Transverse colon (tissue), 4 donors: ENCODE results near the gene ZDHHC18. TPM values are rescaled to one million over a fixed set of nuclear protein-coding genes. Genes with fewer than 3 reads are reported as not detected.

Experiments used
- DNase-seq: peaks from one replicate; pipeline ENCODE4 v3.0.0-alpha.2; 2019
- H3K27ac ChIP-seq, 4 donors: fragments of 200-600 bp; sonication (generic); 2 replicates each; pipeline ENCODE4 v1.5.1; 2016 to 2018; ENCODE audit warnings: inconsistent platforms in 4 of 4
- H3K27me3 ChIP-seq: fragments of 200-600 bp; sonication (generic); 2 replicates; pipeline ENCODE4 v1.5.1; 2017; ENCODE audit warnings: inconsistent platforms
- H3K36me3 ChIP-seq, 4 donors: fragments of 200-600 bp; sonication (generic); 2 replicates each; pipeline ENCODE4 v1.5.1; 2017 to 2019; ENCODE audit warnings: inconsistent platforms in 4 of 4
- H3K4me1 ChIP-seq, 4 donors: fragments of 200-600 bp; sonication (generic); 2 replicates each; pipeline ENCODE4 v1.5.1; 2017 to 2020; ENCODE audit warnings: inconsistent platforms in 4 of 4
- H3K4me3 ChIP-seq, 4 donors: fragments of 200-600 bp; sonication (generic); 1 replicate in 1 of 4; 2 replicates in 3 of 4; pipeline versions ENCODE4 v1.5.1 to v1.6.1; 2017 to 2019; ENCODE audit warnings: inconsistent platforms in 4 of 4
- H3K9me3 ChIP-seq, 2 donors: fragments of 200-600 bp; sonication (generic); 2 replicates each; pipeline ENCODE4 v1.5.1; 2017 to 2019; ENCODE audit warnings: inconsistent platforms in 2 of 2
- CTCF ChIP-seq, 5 experiments: fragments of 200-600 bp in 3 of 5; fragments of 450-650 bp in 2 of 5; sonication (generic) in 3 of 5; IDR thresholded peaks; 1 replicate in 2 of 5; 2 replicates in 3 of 5; pipeline ENCODE4 v1.5.1; 2016 to 2017; ENCODE audit warnings: antibody characterized with exemption in 5 of 5, inconsistent platforms in 3 of 5, mild to moderate bottlenecking in 2 of 5, moderate library complexity in 1 of 5
- EP300 ChIP-seq: sonication (generic); formaldehyde crosslinking; IDR thresholded peaks from one replicate; pipeline ENCODE4 v1.6.1; 2017; ENCODE audit warnings: antibody characterized with exemption, low read depth
- POLR2A ChIP-seq: fragments of 450-650 bp; IDR thresholded peaks from one replicate; pipeline ENCODE4 v1.6.1; 2016; ENCODE audit warnings: antibody characterized with exemption, mild to moderate bottlenecking, moderate library complexity
- POLR2AphosphoS5 ChIP-seq, 3 donors: sonication (generic); formaldehyde crosslinking; IDR thresholded peaks; one replicate each; pipeline ENCODE4 v1.6.1; 2016; ENCODE audit warnings: antibody characterized with exemption in 3 of 3
- WGBS, 2 donors: methylation state at CpG; one replicate each; pipeline ENCODE4 v1.1.5; 2018; ENCODE audit warnings: low coverage in 1 of 2; 5-methylcytosine and 5-hydroxymethylcytosine counted together
- in situ Hi-C, 4 donors: fragments of 200-750 bp; cut with MboI; loops; one replicate each; pipeline versions ENCODE4 v1.15.0 to v1.15.1; 2017; ENCODE audit warnings: low sequenced_read_pairs in 3 of 4, low pct_ligation_motif_present in 1 of 4, low pct_unique_long_range_greater_than_20kb in 1 of 4
- intact Hi-C: fragments of 100-400 bp; cut with DNase I; formaldehyde crosslinking; loops from one replicate; pipeline ENCODE4 v1.15.1; 2023; ENCODE audit warnings: low total_unique reads
- total RNA-seq, 4 donors: library from RNA; depleted of rRNA; stranded (reverse); fragments of >200 nt; gene quantifications; one replicate each; pipeline ENCODE4 v1.1.0, GENCODE V29; 2016

Gene ZDHHC18
- total RNA-seq, 4 donors from 2014 or later: 4.4 to 37.3 (median 28.0) TPM

DNA sequence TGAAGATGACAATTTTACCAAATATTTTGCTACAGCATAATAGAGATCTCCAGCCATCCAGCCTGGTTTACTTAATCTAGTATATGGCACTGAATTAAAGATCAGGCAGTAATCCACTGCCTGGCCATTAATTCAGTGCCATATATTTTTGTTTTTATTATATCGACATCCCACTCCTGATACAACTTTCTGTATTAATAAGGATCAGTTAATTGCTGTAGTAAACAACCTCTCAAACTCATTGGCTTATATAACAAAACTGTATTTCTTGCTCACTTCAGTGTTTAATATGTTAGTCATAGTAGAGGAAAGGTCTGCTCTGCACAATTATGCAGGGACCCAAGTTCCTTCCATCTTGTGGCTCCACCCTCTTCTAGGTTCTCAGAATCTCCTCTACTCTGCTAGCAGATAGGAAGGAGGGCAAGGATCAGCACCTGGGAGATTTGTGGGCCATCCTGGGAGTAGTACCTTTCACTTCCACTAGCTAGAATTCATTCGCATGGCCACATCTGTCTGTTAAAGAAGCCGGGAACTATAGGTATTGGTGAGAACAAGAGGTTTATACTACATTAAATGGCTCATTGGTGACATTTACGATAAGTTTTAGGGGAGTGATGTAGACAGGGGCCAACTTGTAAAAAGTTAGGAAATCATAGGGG, 3.6 kb upstream of the ZDHHC18 start:
- no peaks in the 10 kb centered on the region for H3K36me3 ChIP-seq
- in situ Hi-C loops (no loop called here), intact Hi-C loops (no loop called here)
- no peak for DNase-seq
- H3K4me3 ChIP-seq: no peak overlapping the region
- TF ChIP-seq EP300 (no peak), CTCF (IDR thresholded peaks at IDR 0.05) (no peak), POLR2AphosphoS5 (IDR thresholded peaks at IDR 0.05) (no peak)
- H3K27ac ChIP-seq: no peak overlapping the region
- no peaks in the 10 kb centered on the region for H3K9me3 ChIP-seq
- WGBS, 2 donors: 91 to 99% methylated on average over 3 to 4 of the region's 4 CpGs
- no peaks in the 10 kb centered on the region for H3K27me3 ChIP-seq
- peaks cover 21 to 43% (median 29%) of the 10 kb centered on the region in 4 donors for H3K4me1 ChIP-seq

DNA sequence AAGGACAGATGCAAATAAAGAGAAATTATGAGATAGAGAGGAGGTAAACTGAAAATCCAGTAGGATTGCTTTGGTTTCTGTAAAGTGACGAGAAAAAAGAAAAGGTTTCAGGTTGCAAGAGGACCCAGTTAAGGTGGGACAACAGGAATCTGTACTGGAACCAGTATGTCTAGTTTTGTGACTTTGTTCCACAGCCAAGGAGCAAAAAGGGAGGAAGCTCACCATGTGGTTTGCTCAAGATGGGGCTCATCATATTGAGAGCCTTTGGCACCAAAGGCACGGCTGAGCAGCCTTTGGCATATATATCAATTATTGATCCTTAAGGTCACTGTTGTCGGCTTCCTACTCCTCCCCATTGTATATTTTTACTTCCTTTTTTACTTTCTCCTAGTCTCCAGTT, 1.8 kb upstream of the ZDHHC18 start:
- in situ Hi-C loops (no loop called here), intact Hi-C loops (no loop called here)
- peaks cover 36 to 62% (median 38%) of the 10 kb centered on the region in 4 donors for H3K4me1 ChIP-seq
- H3K27ac ChIP-seq: peak overlapping the region in 2 of 4 donors; percentile 82 to 85
- TF ChIP-seq POLR2AphosphoS5 (IDR thresholded peaks at IDR 0.05): no peak
- TF ChIP-seq EP300: no peak
- TF ChIP-seq POLR2A: no peak
- TF ChIP-seq CTCF (IDR thresholded peaks at IDR 0.05): no peak
- H3K27me3 ChIP-seq: no peaks in the 10 kb centered on the region
- no peaks in the 10 kb centered on the region for H3K9me3 ChIP-seq
- no peak overlapping the region for H3K4me3 ChIP-seq
- 67 to 71% methylated on average over 3 of the region's 3 CpGs for WGBS, 2 donors
- DNase-seq: no peak
- no peaks in the 10 kb centered on the region for H3K36me3 ChIP-seq

- H3K4me3 ChIP-seq: peak overlapping the region; percentile 74 to 96 (median 82)
- intact Hi-C loops (no loop called here), in situ Hi-C loops (no loop called here)
- peak overlapping the region; percentile 82 to 86 (median 84) for H3K27ac ChIP-seq
- 1% methylated on average over 16 of the region's 17 CpGs; no CpG with 5 or more reads in 1 of the 2 donors for WGBS, 2 donors
- no peaks in the 10 kb centered on the region for H3K36me3 ChIP-seq
- H3K27me3 ChIP-seq: no peaks in the 10 kb centered on the region
- peaks cover 27 to 51% (median 34%) of the 10 kb centered on the region in 4 donors for H3K4me1 ChIP-seq
- DNase-seq: no peak
- no peaks in the 10 kb centered on the region for H3K9me3 ChIP-seq
- no peak for TF ChIP-seq POLR2A
- no peak for TF ChIP-seq POLR2AphosphoS5 (IDR thresholded peaks at IDR 0.05)
- TF ChIP-seq CTCF (IDR thresholded peaks at IDR 0.05): no peak
- TF ChIP-seq EP300: no peak
These were observed 667 bp downstream of the ZDHHC18 start for GRCh38 chr1:26827106-26827604.

DNA sequence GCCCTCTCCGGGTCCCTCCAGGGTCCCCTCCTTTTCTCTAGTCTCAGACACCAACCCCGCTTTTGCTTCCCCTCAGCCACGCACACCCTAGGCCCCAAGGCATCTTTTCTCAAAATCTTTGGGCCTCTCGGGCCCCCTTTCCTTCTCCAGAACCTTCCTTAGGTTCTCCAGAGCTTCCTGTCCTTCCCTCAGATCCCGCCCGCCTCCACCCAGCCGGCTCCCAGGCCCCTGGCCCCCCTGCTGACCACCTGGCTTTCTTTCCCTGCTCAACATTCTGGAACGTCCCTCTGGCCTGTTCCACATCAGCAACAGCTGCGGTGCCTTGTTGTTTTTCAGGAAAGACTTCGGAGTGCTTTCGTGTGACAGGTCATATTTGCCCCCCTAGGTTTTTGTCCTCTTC, 1.2 kb downstream of the ZDHHC18 start:
- TF ChIP-seq EP300: no peak
- no peak for TF ChIP-seq POLR2A
- peaks cover 27 to 51% (median 34%) of the 10 kb centered on the region in 4 donors for H3K4me1 ChIP-seq
- WGBS, 2 donors: 36 to 43% methylated on average over 6 to 11 of the region's 11 CpGs
- intact Hi-C loops (no loop called here), in situ Hi-C loops (no loop called here)
- H3K4me3 ChIP-seq: peak overlapping the region in 3 of 4 donors; percentile 74 to 88 (median 75)
- H3K27me3 ChIP-seq: no peaks in the 10 kb centered on the region
- no peak for DNase-seq
- peak overlapping the region; percentile 82 to 86 (median 84) for H3K27ac ChIP-seq
- H3K36me3 ChIP-seq: peaks cover 0 to 5% (median 1%) of the 10 kb centered on the region in 4 donors
- no peaks in the 10 kb centered on the region for H3K9me3 ChIP-seq
